GM21737 (cell line): ENCODE measurements around the gene BZW2.

Experiments
- ATAC-seq: cut with Tn5 transposase; IDR thresholded peaks from one replicate; pipeline ENCODE4 v1.9.1; 2021; ENCODE audit warnings: mild to moderate bottlenecking, moderate library complexity; ENCODE audit not compliant: unreplicated experiment

BZW2 gene

GRCh38 chr7:16744518-16745250, 98.7 kb downstream of the BZW2 start:
- no peak for ATAC-seq

- ATAC-seq: no peak
These were observed 99.7 kb downstream of the BZW2 start for GRCh38 chr7:16745645-16746044.

DNA sequence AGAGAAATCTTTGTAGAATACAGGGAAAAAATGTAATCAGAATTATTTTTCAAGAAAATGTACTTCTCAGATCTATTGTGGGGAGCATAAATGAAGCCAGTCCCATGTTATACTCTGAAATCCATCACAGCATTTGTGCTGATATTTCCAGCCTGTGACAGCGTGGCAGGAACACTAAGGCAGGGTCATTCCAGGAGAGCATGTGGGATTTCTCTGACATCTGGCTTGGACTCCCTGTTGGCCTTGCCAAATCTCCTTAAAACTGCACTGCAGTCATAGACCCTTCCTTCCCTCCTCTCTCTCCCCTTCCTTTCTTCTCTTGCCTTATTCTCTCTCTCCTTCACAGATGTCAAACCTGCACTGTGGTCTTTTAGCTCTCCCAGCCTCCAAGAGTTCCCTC, 101.1 kb downstream of the BZW2 start:
- ATAC-seq: no peak

GRCh38 chr7:16753102-16753931, 107.3 kb downstream of the BZW2 start, which contains the start of gene TSPAN13:
Gene TSPAN13 (plus strand): TSS chr7:16753755. CDS start chr7:16753968, 213 bp downstream.
- no peak for ATAC-seq

GRCh38 chr7:16753932-16754855, 108.2 kb downstream of the BZW2 start:
- no peak for ATAC-seq

DNA sequence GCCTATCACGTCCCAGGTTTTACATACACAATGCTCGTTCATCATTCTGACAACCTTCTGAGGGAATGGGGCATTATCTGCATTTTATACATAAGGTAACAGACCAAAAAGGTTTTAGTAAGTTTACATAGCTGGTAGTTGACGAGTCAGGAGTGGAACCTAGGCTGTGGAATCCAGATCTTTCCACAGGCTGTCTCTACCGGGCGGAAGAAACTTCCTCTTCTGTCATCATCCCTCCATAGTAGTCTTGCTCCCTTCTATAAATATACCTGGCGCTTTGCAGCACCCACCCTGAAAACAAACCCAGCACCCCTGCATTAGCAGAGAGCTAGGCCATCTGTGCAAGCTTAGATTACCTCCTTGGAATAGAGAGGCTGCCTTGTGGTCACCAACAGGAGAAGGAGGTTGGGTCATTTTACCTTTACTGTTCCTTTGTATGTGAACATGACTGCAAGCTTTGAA, 108.9 kb downstream of the BZW2 start:
- no peak for ATAC-seq

DNA sequence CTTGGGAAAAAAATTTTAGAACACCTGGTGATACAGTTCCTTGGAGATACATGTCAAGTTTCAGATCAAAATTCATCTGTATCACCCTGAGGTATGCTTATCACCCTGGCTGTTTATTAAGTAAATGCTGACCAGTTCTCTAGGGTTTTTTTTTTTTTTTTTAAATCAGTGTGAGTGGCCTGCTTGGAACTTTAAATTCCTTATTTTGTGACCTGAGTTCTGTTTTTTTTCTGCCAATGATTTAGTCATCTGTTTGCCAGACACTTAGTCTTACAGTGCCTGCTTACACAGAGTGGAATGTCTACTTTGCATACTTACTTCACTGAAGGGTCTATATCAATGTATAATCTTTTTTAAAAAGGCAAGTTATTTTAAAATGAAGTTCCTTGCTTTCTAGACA, 109.4 kb downstream of the BZW2 start:
- ATAC-seq: no peak
